ENCODE data around the gene DCAF12L2.
"Not testable (repeated sequence)": the region's sequence is repeated elsewhere in the genome, so short reads cannot be mapped to it uniquely, and the experiment has no call there.

The DCAF12L2 gene

GRCh38 chrX:126165721-126166461, at the start of gene DCAF12L2:
DCAF12L2 (minus strand) TSS chrX:126166289; CDS start chrX:126165924, 365 bp downstream.
- DNase-seq (ENCODE audit: low read depth), result no peak

GRCh38 chrX:126190888-126191287, 24.8 kb upstream of the DCAF12L2 start:
- DNase-seq (ENCODE audit: low read depth), result not testable (repeated sequence)

DNA sequence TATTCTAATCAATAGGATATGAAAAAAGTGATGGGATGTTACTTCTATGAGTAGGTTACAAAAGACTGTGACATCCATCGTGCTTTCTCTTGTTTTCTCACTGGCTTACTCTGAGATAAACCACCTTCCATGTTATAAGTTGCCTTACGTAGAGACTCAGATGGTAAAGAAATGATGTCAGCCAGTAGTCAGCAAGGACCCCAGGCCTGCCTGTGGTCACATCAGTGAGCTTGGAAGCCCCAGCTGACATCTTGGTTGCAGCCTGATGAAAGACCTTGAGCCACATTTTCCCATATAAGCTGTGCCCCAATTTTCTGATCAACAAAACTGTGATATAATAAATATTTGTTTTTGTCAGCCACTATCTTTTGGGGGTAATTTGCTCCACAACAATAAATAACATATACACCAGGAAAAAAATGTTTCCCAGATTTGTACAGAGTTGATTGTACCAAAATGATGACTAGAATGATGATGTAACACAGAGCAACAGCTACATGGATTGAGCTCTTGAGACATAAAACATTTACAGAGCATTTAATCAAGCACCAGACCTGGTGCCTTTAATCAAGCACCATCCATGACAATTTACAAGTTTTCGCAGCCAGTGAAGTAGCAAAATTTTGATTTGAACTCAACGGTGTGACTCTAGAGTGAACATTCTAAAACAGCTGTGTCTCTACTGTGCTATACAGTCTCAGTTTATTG, 11.2 kb upstream of the DCAF12L2 start:
- no peak for DNase-seq (ENCODE audit: low read depth)

GRCh38 chrX:126170720-126171119, 4.6 kb upstream of the DCAF12L2 start:
- no peak for DNase-seq (ENCODE audit: low read depth)

DNA sequence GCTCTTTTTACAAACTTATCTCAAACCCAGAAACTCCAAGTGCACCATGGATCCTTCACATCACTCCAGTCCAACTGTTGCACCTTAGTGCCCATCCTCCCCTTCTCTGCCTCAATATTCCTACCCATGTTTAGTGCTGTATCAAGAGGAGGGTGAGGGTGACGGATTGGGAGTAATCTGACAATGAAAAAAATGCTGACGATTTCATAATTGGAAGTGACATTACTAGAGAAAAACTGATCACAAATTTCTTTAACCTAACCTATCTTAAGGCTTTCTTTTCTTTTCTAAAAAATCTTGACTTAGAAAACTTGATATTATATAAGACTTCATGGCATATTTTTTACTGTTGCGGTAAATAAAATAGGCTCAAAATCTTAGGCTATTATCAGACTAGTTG, 1.5 kb upstream of the DCAF12L2 start:
- DNase-seq (ENCODE audit: low read depth), result no peak

DNA sequence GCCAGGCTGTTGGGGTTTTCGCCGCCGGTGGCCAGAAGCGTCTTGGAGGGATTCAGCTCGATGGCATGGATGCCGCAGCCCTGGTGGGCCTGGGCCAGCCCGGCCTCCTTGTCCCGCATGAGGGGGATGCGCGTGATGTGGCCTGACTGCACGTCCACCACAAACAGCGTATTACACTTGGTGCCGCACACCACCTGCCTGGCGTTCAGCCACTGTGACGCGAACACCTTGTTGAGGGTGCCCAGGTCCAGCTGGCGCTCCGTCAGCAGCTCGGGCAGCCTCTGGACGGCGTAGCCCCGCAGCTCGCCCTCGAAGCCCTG, 728 bp downstream of the DCAF12L2 start:
- no peak for DNase-seq (ENCODE audit: low read depth)

DNA sequence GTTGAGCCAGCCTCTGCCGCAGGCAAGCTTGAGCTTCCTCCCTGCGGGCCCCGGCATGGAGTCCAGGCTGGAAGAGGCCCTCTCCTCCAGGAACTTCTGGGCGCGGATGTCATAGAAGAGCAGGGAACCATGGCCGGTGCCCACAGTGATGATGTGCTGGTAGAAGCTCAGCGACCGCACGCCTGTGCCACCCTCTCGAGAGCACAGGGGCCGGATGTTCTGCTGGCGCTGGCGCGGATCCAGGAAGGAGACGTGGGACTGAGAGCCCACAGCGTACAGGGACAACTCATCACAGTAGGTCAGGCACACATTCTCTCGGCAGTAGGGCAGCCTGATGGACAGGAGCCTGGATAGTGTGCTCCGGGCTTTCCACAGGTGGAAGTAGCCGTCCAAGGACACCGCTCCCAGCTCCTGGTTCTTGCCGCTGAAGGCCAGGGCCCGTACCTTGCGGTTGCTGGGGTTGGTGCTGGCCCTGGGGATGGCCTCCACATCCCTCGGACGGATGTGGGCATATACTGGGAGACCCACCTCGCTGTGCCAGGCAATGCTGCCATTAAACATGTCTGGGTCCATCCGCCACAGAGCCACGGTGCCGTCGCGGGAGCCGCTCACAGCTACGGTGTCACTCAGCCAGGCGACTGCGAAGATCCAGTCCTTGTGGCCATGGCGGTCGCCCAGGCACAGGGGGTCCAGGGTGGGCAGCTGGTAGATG, 1.2 kb downstream of the DCAF12L2 start:
- no peak for DNase-seq (ENCODE audit: low read depth)

GRCh38 chrX:126164226-126164625, 1.9 kb downstream of the DCAF12L2 start:
- DNase-seq (ENCODE audit: low read depth), result no peak

DNA sequence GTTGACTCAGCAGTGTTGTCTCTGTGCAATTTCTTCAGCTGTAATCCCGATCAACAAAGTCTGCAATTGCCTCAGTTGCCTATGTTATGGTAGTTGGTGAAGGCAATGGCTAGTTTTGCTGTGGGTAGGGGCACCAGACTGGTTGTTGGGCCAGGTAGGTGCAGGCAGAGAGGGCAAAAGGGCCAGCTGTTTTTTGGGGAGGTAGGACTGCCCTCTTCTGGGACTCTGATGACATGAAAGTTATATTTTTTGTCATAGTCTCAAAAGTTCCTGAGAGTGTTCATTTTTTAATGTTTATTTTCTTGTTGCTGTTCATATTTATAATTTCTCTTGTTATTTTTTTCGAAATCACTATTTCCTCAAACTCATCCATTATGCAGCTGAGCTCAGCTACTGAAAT, 25.1 kb downstream of the DCAF12L2 start:
- no peak for DNase-seq (ENCODE audit: low read depth)

DNA sequence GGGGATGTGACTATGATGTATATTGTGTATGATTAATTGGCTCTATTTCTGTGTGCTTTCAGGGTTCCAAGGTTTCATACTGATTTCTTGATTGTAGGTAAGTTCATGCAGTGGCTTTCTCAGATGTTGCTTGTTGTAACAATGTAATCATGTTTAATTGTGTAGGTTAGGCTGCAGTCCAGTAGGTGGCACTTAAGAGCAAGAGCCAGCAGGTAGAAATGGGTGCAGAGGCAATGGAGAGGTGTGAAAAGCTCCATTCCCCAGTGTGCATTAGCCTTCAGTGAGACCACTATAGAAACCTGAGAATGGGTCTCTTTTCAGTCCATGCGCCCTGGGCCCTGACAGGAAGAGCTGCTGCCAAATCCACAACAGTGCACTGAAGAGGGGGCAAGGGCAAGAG, 28.2 kb downstream of the DCAF12L2 start:
- DNase-seq (ENCODE audit: low read depth), result no peak

DNA sequence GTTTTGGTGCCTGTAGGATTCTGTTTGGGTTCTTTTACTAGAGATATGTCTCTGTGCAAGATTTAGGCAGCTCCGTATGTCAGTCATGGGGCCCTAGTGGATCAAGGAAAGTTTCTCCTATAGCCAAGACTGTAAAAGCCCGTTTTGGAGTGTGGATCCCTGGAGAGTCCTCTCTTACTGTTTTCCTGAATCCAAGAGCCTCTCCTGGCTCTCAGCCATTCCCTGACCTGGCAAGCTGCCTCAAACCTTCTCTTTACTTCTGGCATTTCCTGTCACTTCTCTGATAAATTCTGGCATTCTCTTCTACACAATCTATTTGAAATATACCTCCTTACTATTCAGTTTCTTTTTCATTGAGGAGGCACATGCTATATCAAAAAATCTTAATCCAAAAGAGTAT, 41.4 kb downstream of the DCAF12L2 start:
- no peak for DNase-seq (ENCODE audit: low read depth)

Data from T-helper 22 cell (primary cell).